RWPE2 (cell line): ENCODE data around the gene CARD8.
A peak's percentile ranks its signal among the peaks of the same experiment; 100 is the strongest.
"Not testable (repeated sequence)": the region's sequence is repeated elsewhere in the genome, so short reads cannot be mapped to it uniquely, and the experiment has no call there.

ENCODE experiments used
- ATAC-seq: fragments of 200-7000 bp; cut with Tn5 transposase; 3 replicates; pipeline ENCODE4 v1.9.1; 2021; ENCODE audit warnings: low read depth
- DNase-seq: peaks from one replicate; pipeline ENCODE4 v3.0.0-alpha.2; 2020; ENCODE audit warnings: low spot score
- H3K27ac ChIP-seq: fragments of 450-650 bp; 2 replicates; pipeline ENCODE4 v1.5.1; 2017; ENCODE audit warnings: mild to moderate bottlenecking; ENCODE audit not compliant: poor library complexity, severe bottlenecking
- H3K27me3 ChIP-seq: fragments of 250-450 bp; sonication (Bioruptor Pico); 2 replicates; pipeline ENCODE4 v1.5.1; 2021; ENCODE audit warnings: mild to moderate bottlenecking, moderate library complexity; ENCODE audit not compliant: insufficient read depth, poor library complexity, severe bottlenecking
- H3K36me3 ChIP-seq: fragments of 250-450 bp; sonication (Bioruptor Pico); 2 replicates; pipeline ENCODE4 v1.5.1; 2020; ENCODE audit warnings: low read depth, mild to moderate bottlenecking, moderate library complexity
- H3K4me1 ChIP-seq: fragments of 250-450 bp; sonication (Bioruptor Pico); 2 replicates; pipeline ENCODE4 v1.5.1; 2021; ENCODE audit warnings: mild to moderate bottlenecking, moderate library complexity; ENCODE audit not compliant: insufficient read depth, poor library complexity, severe bottlenecking
- H3K4me3 ChIP-seq: fragments of 250-450 bp; sonication (Bioruptor Pico); 2 replicates; pipeline ENCODE4 v1.5.1; 2021; ENCODE audit warnings: mild to moderate bottlenecking, moderate library complexity; ENCODE audit not compliant: severe bottlenecking
- H3K9me3 ChIP-seq: fragments of 250-450 bp; sonication (Bioruptor Pico); 2 replicates; pipeline ENCODE4 v1.5.1; 2021; ENCODE audit warnings: mild to moderate bottlenecking, moderate library complexity; ENCODE audit not compliant: severe bottlenecking
- CTCF ChIP-seq: fragments of 450-650 bp; IDR thresholded peaks from one replicate; pipeline ENCODE4 v1.5.1; 2017; ENCODE audit warnings: mild to moderate bottlenecking, moderate library complexity; ENCODE audit not compliant: poor library complexity, severe bottlenecking

The CARD8 gene

DNA sequence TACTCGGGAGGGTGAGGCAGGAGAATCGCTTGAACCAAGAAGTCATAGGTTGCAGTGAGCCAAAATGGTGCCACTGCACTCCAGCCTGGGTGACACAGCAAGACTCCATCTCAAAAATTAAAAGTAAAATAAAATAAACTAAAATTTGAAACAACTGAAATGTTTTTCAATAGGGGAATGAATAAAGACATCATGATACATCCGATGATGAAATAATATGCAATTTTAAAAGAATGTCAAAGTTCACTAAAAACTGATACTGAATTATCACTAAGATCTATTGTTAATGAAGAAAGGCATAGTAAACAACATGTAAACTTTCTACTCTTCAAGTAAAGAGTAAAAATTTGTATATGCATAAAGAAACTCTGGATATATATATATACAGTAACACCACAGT, 8.5 kb downstream of the CARD8 start:
- Histone ChIP-seq H3K36me3 (peaks cover 18% of the 10 kb centered on the region), H3K9me3 (no peaks in the 10 kb centered on the region), H3K4me3 (no peak overlapping the region), H3K27ac (no peak overlapping the region), H3K4me1 (peaks cover 5% of the 10 kb centered on the region), H3K27me3 (no peaks in the 10 kb centered on the region)
- ATAC-seq (no peak), DNase-seq (no peak)
- TF ChIP-seq CTCF, result no peak

DNA sequence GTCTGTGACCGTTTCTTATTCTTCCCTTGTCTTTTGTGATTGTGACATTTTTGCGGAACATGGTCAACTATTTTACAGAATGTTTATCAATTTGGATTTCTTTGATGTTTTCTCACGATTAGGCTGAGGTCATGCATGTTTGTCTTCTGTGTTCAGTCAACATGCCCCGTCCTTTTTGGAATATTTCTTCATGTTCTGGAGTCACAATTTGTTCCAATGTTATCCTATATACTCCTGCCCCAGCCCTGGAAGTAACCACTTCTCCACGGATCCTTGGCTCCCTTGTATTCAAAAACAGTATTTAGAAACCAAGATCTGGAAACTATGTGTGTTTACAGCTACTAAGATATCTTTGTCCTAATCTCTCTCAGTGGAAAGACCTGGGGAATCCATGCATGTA, 9.6 kb downstream of the CARD8 start:
- Histone ChIP-seq H3K36me3 (peaks cover 18% of the 10 kb centered on the region), H3K4me3 (no peak overlapping the region), H3K9me3 (no peaks in the 10 kb centered on the region), H3K4me1 (peaks cover 5% of the 10 kb centered on the region), H3K27ac (no peak overlapping the region), H3K27me3 (no peaks in the 10 kb centered on the region)
- TF ChIP-seq CTCF, result no peak
- ATAC-seq, result no peak
- no peak for DNase-seq

- DNase-seq, result no peak
- no peak for TF ChIP-seq CTCF
- Histone ChIP-seq H3K9me3 (no peaks in the 10 kb centered on the region), H3K27ac (peak overlapping the region; percentile 21), H3K4me1 (peaks cover 11% of the 10 kb centered on the region), H3K27me3 (no peaks in the 10 kb centered on the region), H3K36me3 (peaks cover 15% of the 10 kb centered on the region), H3K4me3 (no peak overlapping the region)
- peak; percentile 54; the same call in 2 of the 3 replicates for ATAC-seq
Observed at GRCh38 chr19:48244281-48244680, 11.4 kb downstream of the CARD8 start.

DNA sequence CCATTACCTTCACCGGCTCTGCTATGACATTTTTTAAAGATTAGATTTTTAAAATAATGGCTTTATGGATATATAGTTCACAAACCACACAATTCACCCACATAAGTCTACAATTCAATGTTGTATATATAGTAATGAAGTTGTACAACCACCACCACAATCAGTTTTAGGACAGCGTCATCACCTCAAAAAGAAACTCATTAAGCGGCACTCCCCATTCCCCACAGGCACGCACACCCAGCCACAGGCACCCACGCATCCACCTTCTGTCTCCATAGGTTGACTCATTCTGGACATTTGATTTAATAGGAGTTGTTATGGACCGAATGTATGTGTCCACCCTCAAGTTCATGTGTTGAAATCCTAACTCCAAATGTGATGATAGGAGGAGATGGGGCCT, 13.9 kb downstream of the CARD8 start:
- H3K9me3 ChIP-seq, H3K27me3 ChIP-seq, DNase-seq, H3K36me3 ChIP-seq, H3K4me3 ChIP-seq, H3K27ac ChIP-seq, ATAC-seq: not testable (repeated sequence)
- H3K4me1 ChIP-seq, result peaks cover 11% of the 10 kb centered on the region

DNA sequence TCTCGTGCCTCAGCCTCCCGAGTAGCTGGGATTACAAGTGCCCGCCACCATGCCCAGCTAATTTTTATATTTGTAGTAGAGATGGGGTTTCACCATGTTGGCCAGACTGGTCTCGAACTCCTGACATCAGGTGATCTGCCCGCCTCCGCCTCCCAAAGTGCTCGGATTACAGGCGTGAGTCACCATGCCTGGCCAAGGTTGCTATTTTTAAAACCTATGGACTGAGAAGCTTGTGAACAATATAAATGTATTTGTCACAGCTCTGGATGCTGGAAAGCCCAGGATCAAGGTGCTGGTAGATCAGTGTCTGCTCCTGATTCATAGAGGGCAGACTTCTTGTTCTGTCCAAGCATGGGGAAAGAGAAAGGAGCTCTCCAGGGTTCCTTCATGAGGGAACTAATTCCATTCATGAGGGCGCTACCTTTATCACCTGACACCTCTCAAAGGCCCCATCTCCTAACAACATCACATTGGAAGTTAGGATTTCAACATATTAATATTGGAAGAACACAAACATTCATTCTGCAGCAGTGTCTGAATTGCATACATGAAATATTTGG, 16.1 kb downstream of the CARD8 start:
- H3K27ac ChIP-seq, result no peak overlapping the region
- no peak overlapping the region for H3K4me3 ChIP-seq
- peaks cover 8% of the 10 kb centered on the region for H3K4me1 ChIP-seq
- DNase-seq (no peak), ATAC-seq (no peak)
- 0 out of 2 replicates have a peak, but pooled peaks cover 3% of the 10 kb centered on the region for H3K36me3 ChIP-seq
- H3K27me3 ChIP-seq, result no peaks in the 10 kb centered on the region
- no peak for TF ChIP-seq CTCF
- H3K9me3 ChIP-seq, result no peaks in the 10 kb centered on the region
